K562 (cell line): ENCODE measurements around the gene SYNGR4. TPM values are rescaled to one million over a fixed set of nuclear protein-coding genes. Genes with fewer than 3 reads are reported as not detected.
A peak's percentile ranks its signal among the peaks of the same experiment; 100 is the strongest.

Source experiments
- ATAC-seq: fragments of 200-7000 bp; cut with Tn5 transposase; 3 replicates; pipeline ENCODE4 v1.9.1; 2020; ENCODE audit warnings: moderate library complexity
- BruUV-seq: library from RNA; stranded (reverse); fragments of 400-500 nt; replicated peaks from 2 replicates; lab custom pipeline; 2021; lab: Mats Ljungman, UMichigan
- CTCF ChIA-PET: fragments of 300-600 bp; formaldehyde crosslinking; extraction: SDS; loops from one replicate; lab custom pipeline; 2021; ENCODE audit warnings: low intra/inter-chr PET ratio; lab: Yijun Ruan, JAX
- POLR2A ChIA-PET: fragments of 300-600, 350-650 bp; sonication (Branson Sonifier 250); formaldehyde crosslinking; extraction: SDS; loops from one replicate; lab custom pipeline; 2021; ENCODE audit warnings: antibody characterized with exemption, inconsistent platforms; lab: Yijun Ruan, JAX
- DNase-seq, 4 experiments: peaks; one replicate each; pipeline versions ENCODE4 v3.0.0 to v3.0.0-alpha.2; 2011 to 2018; ENCODE audit warnings: low spot score in 3 of 4, mixed read lengths in 3 of 4; ENCODE audit errors: extremely low read depth in 1 of 4
- FAIRE-seq: peaks from 2 replicates; lab custom pipeline; 2011; peaks lifted over from hg19 to GRCh38; lab: Jason Lieb, UNC
- H2AFZ ChIP-seq: 2 replicates; pipeline ENCODE4 v1.6.0; 2011; ENCODE audit warnings: low read depth, low read length, control low read depth, inconsistent platforms
- H3K27ac ChIP-seq: fragments of 200-600 bp; 3 replicates; pipeline ENCODE4 v1.8.0; 2011; ENCODE audit warnings: low read depth, mild to moderate bottlenecking, control low read depth, inconsistent platforms, low read length, moderate library complexity, mixed read lengths; ENCODE audit errors: extremely low read depth
- H3K27me3 ChIP-seq, 2 experiments: fragments of 300-600 bp in 1 of 2; 2 replicates in 1 of 2; 3 replicates in 1 of 2; pipeline versions ENCODE4 v1.6.0 to v1.8.0; 2011; ENCODE audit warnings: inconsistent platforms in 2 of 2, low read length in 2 of 2, mild to moderate bottlenecking in 1 of 2, mixed read lengths in 1 of 2, moderate library complexity in 1 of 2; ENCODE audit not compliant: control insufficient read depth in 2 of 2, insufficient read depth in 2 of 2
- H3K36me3 ChIP-seq: fragments of 300-600 bp; 3 replicates; pipeline ENCODE4 v1.8.0; 2011; ENCODE audit warnings: mild to moderate bottlenecking, low read length, inconsistent platforms; ENCODE audit not compliant: control insufficient read depth, insufficient read depth
- H3K4me1 ChIP-seq, 2 experiments: fragments of 200-600 bp in 1 of 2; replicated peaks in 1 of 2; 2 replicates in 1 of 2; 3 replicates in 1 of 2; pipeline versions ENCODE4 v1.5.1 to v1.8.0; 2011; ENCODE audit warnings: inconsistent platforms in 2 of 2, low read length in 2 of 2, mild to moderate bottlenecking in 1 of 2, mixed read lengths in 1 of 2, moderate library complexity in 1 of 2; ENCODE audit not compliant: control insufficient read depth in 2 of 2, insufficient read depth in 2 of 2
- H3K4me2 ChIP-seq: 2 replicates; pipeline ENCODE4 v1.6.1; 2011; ENCODE audit warnings: low read length, control low read depth, inconsistent platforms, mixed read lengths; ENCODE audit not compliant: insufficient read depth
- H3K4me3 ChIP-seq: fragments of 200-600 bp; sonication (generic), shearing (Covaris generic); 2 replicates; pipeline ENCODE4 v1.5.1; 2016; ENCODE audit warnings: control low read depth, inconsistent platforms
- H3K79me2 ChIP-seq: fragments of 200-600 bp; 3 replicates; pipeline ENCODE4 v1.8.0; 2011; ENCODE audit warnings: low read length, inconsistent platforms; ENCODE audit not compliant: control insufficient read depth, insufficient read depth
- H3K9ac ChIP-seq, 2 experiments: 2 replicates each; pipeline versions ENCODE4 v1.6.0 to v1.6.1; 2011; ENCODE audit warnings: low read depth in 2 of 2, low read length in 2 of 2, control low read depth in 1 of 2, inconsistent platforms in 1 of 2, mild to moderate bottlenecking in 1 of 2, mixed read lengths in 1 of 2; ENCODE audit not compliant: insufficient read depth in 1 of 2
- H3K9me1 ChIP-seq: one replicate; pipeline ENCODE4 v1.6.0; 2011; ENCODE audit warnings: inconsistent platforms, mild to moderate bottlenecking, low read length, moderate library complexity; ENCODE audit not compliant: control insufficient read depth, insufficient read depth
- H3K9me3 ChIP-seq: replicated peaks from 2 replicates; pipeline ENCODE4 v1.5.1; 2011; ENCODE audit warnings: low read depth, low read length, inconsistent platforms; ENCODE audit not compliant: control insufficient read depth, insufficient read depth
- H4K20me1 ChIP-seq: replicated peaks from 2 replicates; pipeline ENCODE4 v1.6.1; 2011; ENCODE audit warnings: low read length, inconsistent platforms, mixed read lengths; ENCODE audit not compliant: control insufficient read depth, insufficient read depth
- CCNT2 ChIP-seq: IDR thresholded peaks from 2 replicates; pipeline ENCODE4 v1.6.1; 2011; ENCODE audit warnings: borderline replicate concordance, low read depth, mild to moderate bottlenecking, moderate library complexity, mixed read lengths, low read length; ENCODE audit not compliant: insufficient read length; ENCODE audit errors: extremely low read depth
- DACH1 ChIP-seq: fragments of 450-650 bp; IDR thresholded peaks from 2 replicates; pipeline ENCODE4 v1.6.1; 2018; ENCODE audit not compliant: partially characterized antibody
- DNMT1 ChIP-seq: fragments of 450-650 bp; IDR thresholded peaks from 2 replicates; pipeline ENCODE4 v1.6.1; 2016; ENCODE audit warnings: antibody characterized with exemption, mild to moderate bottlenecking
- EP400 ChIP-seq: fragments of 450-650 bp; IDR thresholded peaks from 2 replicates; pipeline ENCODE4 v1.6.1; 2017; ENCODE audit warnings: antibody characterized with exemption, mild to moderate bottlenecking, moderate library complexity
- ETS1 ChIP-seq: conservative IDR thresholded peaks from 2 replicates; pipeline ENCODE4 v1.6.1; 2011; ENCODE audit warnings: low read depth, mild to moderate bottlenecking, low read length; ENCODE audit not compliant: control insufficient read depth
- MXI1 ChIP-seq: IDR thresholded peaks from 2 replicates; pipeline ENCODE4 v1.6.1; 2011; ENCODE audit warnings: low read depth, mild to moderate bottlenecking, improper control_type of control experiment, low read length
- NR2C2 ChIP-seq, 2 experiments: fragments of 200-800 bp in 1 of 2; sonication (Bioruptor generic) in 1 of 2; sonication (generic) in 1 of 2; formaldehyde crosslinking in 1 of 2; IDR thresholded peaks; 2 replicates each; pipeline versions ENCODE4 v1.6.1 to v1.8.0; 2016 to 2022; ENCODE audit warnings: mild to moderate bottlenecking in 1 of 2, missing compliant biosample characterization in 1 of 2, missing genetic modification characterization in 1 of 2, missing genetic modification reagents in 1 of 2
- POLR2B ChIP-seq: fragments of 450-650 bp; IDR thresholded peaks from 2 replicates; pipeline ENCODE4 v1.6.1; 2018; ENCODE audit warnings: low read depth; ENCODE audit not compliant: partially characterized antibody
- RBBP5 ChIP-seq: fragments of 200-600 bp; sonication (generic); IDR thresholded peaks from 2 replicates; pipeline ENCODE4 v1.6.1; 2012; ENCODE audit warnings: borderline replicate concordance, mild to moderate bottlenecking, low read length, control low read depth, inconsistent platforms; ENCODE audit not compliant: insufficient read depth, poor library complexity, severe bottlenecking
- SIN3A ChIP-seq, 2 experiments: fragments of 150-350 bp in 1 of 2; IDR thresholded peaks; 2 replicates each; pipeline ENCODE4 v1.6.1; 2011 to 2016; ENCODE audit warnings: borderline replicate concordance in 2 of 2, low read depth in 2 of 2, low read length in 2 of 2, mild to moderate bottlenecking in 2 of 2, moderate library complexity in 2 of 2; ENCODE audit not compliant: control insufficient read depth in 1 of 2
- ZBTB2 ChIP-seq: fragments of 450-650 bp; IDR thresholded peaks from 2 replicates; pipeline ENCODE4 v1.6.1; 2016; ENCODE audit warnings: antibody characterized with exemption
- ZNF316 ChIP-seq: fragments of 450-650 bp; IDR thresholded peaks from 2 replicates; pipeline ENCODE4 v1.6.1; 2016
- ZNF639 ChIP-seq, 2 experiments: fragments of 200-800 bp in 1 of 2; sonication (Bioruptor generic) in 1 of 2; sonication (generic) in 1 of 2; formaldehyde crosslinking in 1 of 2; IDR thresholded peaks in 1 of 2; conservative IDR thresholded peaks in 1 of 2; 2 replicates each; pipeline versions ENCODE4 v1.5.0 to v1.6.1; 2016 to 2020; ENCODE audit warnings: missing compliant biosample characterization in 1 of 2, missing genetic modification characterization in 1 of 2, missing genetic modification reagents in 1 of 2
- ZNF766 ChIP-seq: fragments of 200-800 bp; sonication (Bioruptor generic); conservative IDR thresholded peaks from 2 replicates; pipeline ENCODE4 v1.6.1; 2016; ENCODE audit warnings: missing genetic modification characterization, missing compliant biosample characterization
- WGBS: fragments of 100-300 bp; shearing (Covaris generic); methylation state at CpG from one replicate; pipeline ENCODE4 v1.1.6; 2016; ENCODE audit warnings: low coverage, mixed read lengths; ENCODE audit not compliant: insufficient coverage; ENCODE audit errors: missing lambda C conversion rate; 5-methylcytosine and 5-hydroxymethylcytosine counted together
- in situ Hi-C: fragments of 300-500 bp; cut with MboI; formaldehyde crosslinking; loops from 4 replicates; pipeline ENCODE4 v1.15.0; 2018; ENCODE audit warnings: inconsistent platforms, mixed read lengths
- intact Hi-C: fragments of 100-400 bp; cut with micrococcal nuclease; formaldehyde crosslinking; loops from 2 replicates; pipeline ENCODE4 v1.14.2; 2022
- polyA plus RNA-seq, 8 experiments: library from polyadenylated mRNA; depleted of rRNA in 4 of 8; stranded (reverse) in 5 of 8; unstranded in 3 of 8; fragments of >200 nt; fragmentation: Nextera tagmentation in 2 of 8; fragmentation: Illumina TruSeq in 1 of 8; extraction: Ambion mirVana in 2 of 8; extraction: Trizol in 1 of 8; gene quantifications; 2 replicates each; pipeline versions ENCODE4 v1.2.1 to v1.2.3, GENCODE V29; 2011 to 2014; ENCODE audit warnings: inconsistent platforms in 1 of 8, missing spikeins in 1 of 8
- total RNA-seq, 7 experiments: library from RNA; depleted of rRNA in 6 of 7; stranded (reverse); fragments of >200 nt in 6 of 7; fragmentation: Illumina TruSeq in 2 of 7; extraction: Trizol in 2 of 7; gene quantifications; 2 replicates each; pipeline versions ENCODE4 v1.2.1 to v1.2.3, GENCODE V29; 2011 to 2021; ENCODE audit warnings: low replicate concordance in 1 of 7

Gene SYNGR4
- total and polyA plus RNA-seq, 9 of the 15 experiments (the other 6 are each of a cell fraction or from before 2014, with no cell fraction given): 0.07 to 0.14 TPM; not detected in 7

- peak overlapping the region; percentile 73 for H2AFZ ChIP-seq
- CTCF ChIA-PET: interaction anchor here (0.6 to 4.0 kb wide), 6 partner anchors 13 to 251 kb away, joined by 4 to 57 read pairs (median 5); a partner anchor contains a TSS
- peak; percentile 90 for FAIRE-seq
- TF ChIP-seq ZBTB2 (peak; percentile 88), ETS1 (peak; percentile 62; the same call in 1 of the 2 replicates), NR2C2 (CRISPR knock-in tag; IDR thresholded peaks at IDR 0.05) (no peak), NR2C2 (tag; IDR thresholded peaks at IDR 0.05) (peak; percentile 44), CCNT2 (peak; percentile 88), ZNF639 (CRISPR knock-in tag; conservative IDR thresholded peaks at IDR 0.05 in 1 of 2, IDR thresholded peaks at IDR 0.05 in 1 of 2) (0 out of 4 replicates have a peak, but pooled peaks of 1 of the 2 experiments have one; percentile 22), ZNF316 (no peak), POLR2B (peak; percentile 53), SIN3A (IDR thresholded peaks at IDR 0.05; ENCODE audit: borderline replicate concordance in 2 of 2, control insufficient read depth in 1 of 2, low read depth in 2 of 2, low read length in 2 of 2) (peak in 1 of 2 experiments; percentile 51; a peak in 2 of 4 replicates), DNMT1 (no peak), EP400 (peak; percentile 72), ZNF766 (CRISPR knock-in tag) (peak; percentile 63; the same call in 1 of the 2 replicates), DACH1 (no peak), MXI1 (0 out of 2 replicates have a peak, but pooled peaks have one; percentile 16), RBBP5 (peak; percentile 20)
Observed at GRCh38 chr19:48333467-48334384, 30.4 kb upstream of the SYNGR4 start.

More at GRCh38 chr19:48333467-48334384, 30.4 kb upstream of the SYNGR4 start:
- peak overlapping the region; percentile 80 to 92 for H3K9ac ChIP-seq
- H3K4me2 ChIP-seq: peak overlapping the region; percentile 93
- H3K36me3 ChIP-seq: peaks cover 28% of the 10 kb centered on the region; the same call in 2 of the 3 replicates
- H3K4me1 ChIP-seq: peaks cover 21 to 61% of the 10 kb centered on the region in 2 experiments
- ATAC-seq: peak; percentile 89
- H3K79me2 ChIP-seq: peaks cover 13% of the 10 kb centered on the region
- BruUV-seq: no TSS peak
- no peaks in the 10 kb centered on the region for H3K27me3 ChIP-seq
- in situ Hi-C loops: no loop called here
- DNase-seq: peak; percentile 92 to 97 (median 94)
- 2% methylated on average over 44 of the region's 54 CpGs for WGBS
- H3K9me3 ChIP-seq: peaks cover under 1% of the 10 kb centered on the region; the same call in 1 of the 2 replicates
- no peaks in the 10 kb centered on the region for H4K20me1 ChIP-seq
- peak overlapping the region; percentile 50 for H3K4me3 ChIP-seq
- POLR2A ChIA-PET: interaction anchor here (0.5 to 2.4 kb wide), 16 partner anchors 10 to 280 kb away, joined by 3 to 12 read pairs (median 3); partner anchors contain the start of genes CARD8, EMP3, GRWD1 and SYNGR4
- intact Hi-C loops: loop anchor here (1.0 to 5.0 kb wide), 4 partner anchors 13 to 819 kb away; no protein-coding TSS in a partner anchor
- peaks cover 5% of the 10 kb centered on the region for H3K9me1 ChIP-seq
- H3K27ac ChIP-seq: peak overlapping the region; percentile 91
